SU-DHL-6 (cell line): Measurements from ENCODE around the gene COG2.

Experiments
- CTCF ChIP-seq: fragments of 200-600 bp; sonication (generic); IDR thresholded peaks from one replicate; pipeline ENCODE4 v1.5.1; 2017; ENCODE audit warnings: antibody characterized with exemption, mild to moderate bottlenecking, low read length, moderate library complexity; ENCODE audit not compliant: insufficient read depth, poor library complexity, severe bottlenecking
- EZH2phosphoT487 ChIP-seq: fragments of 200-600 bp; sonication (generic), shearing (Covaris generic); conservative IDR thresholded peaks from 2 replicates; pipeline ENCODE4 v1.6.1; 2018; ENCODE audit warnings: mild to moderate bottlenecking, antibody characterized with exemption, low read length, moderate library complexity, mixed read lengths

- TF ChIP-seq CTCF (no peak), EZH2phosphoT487 (no peak)
Observed at GRCh38 chr1:230648114-230648513, 5.8 kb downstream of the COG2 start.
